CD4-positive, alpha-beta T cell (primary cell): ENCODE results near the gene OGG1. TPM values are rescaled to one million over a fixed set of nuclear protein-coding genes. Genes with fewer than 3 reads are reported as not detected.

ENCODE experiments used
- ATAC-seq: fragments of 200-7000 bp; cut with Tn5 transposase; one replicate; pipeline ENCODE4 v1.10.0; 2022; ENCODE audit warnings: mild to moderate bottlenecking; ENCODE audit not compliant: poor library complexity
- CTCF ChIA-PET: fragments of 350-600 bp; sonication (Branson Sonifier 250); formaldehyde crosslinking; loops from one replicate; lab custom pipeline; 2021; ENCODE audit warnings: antibody characterized with exemption, inconsistent platforms; lab: Charles Lee
- POLR2A ChIA-PET: fragments of 350-600 bp; sonication (Branson Sonifier 250); formaldehyde crosslinking; loops from one replicate; lab custom pipeline; 2021; ENCODE audit warnings: antibody characterized with exemption, inconsistent platforms; lab: Charles Lee
- DNase-seq, 14 experiments: peaks; one replicate each; pipeline ENCODE4 v3.0.0-alpha.2; 2013 to 2020; ENCODE audit warnings: mixed read lengths in 2 of 14
- H3K27ac ChIP-seq, 2 donors: one replicate each; pipeline versions ENCODE4 v1.5.1 to v1.7.0; 2013; ENCODE audit warnings: low read length in 2 of 2, low read depth in 1 of 2, mild to moderate bottlenecking in 1 of 2
- H3K27me3 ChIP-seq, 2 experiments: 1 replicate in 1 of 2; 2 replicates in 1 of 2; pipeline versions ENCODE4 v1.6.1 to v1.7.0; 2013; ENCODE audit warnings: low read length in 2 of 2, control low read depth in 1 of 2, mild to moderate bottlenecking in 1 of 2, moderate library complexity in 1 of 2; ENCODE audit not compliant: insufficient read depth in 2 of 2, control insufficient read depth in 1 of 2
- H3K36me3 ChIP-seq: one replicate; pipeline ENCODE4 v1.6.1; 2013; ENCODE audit warnings: low read length, control low read depth; ENCODE audit not compliant: insufficient read depth
- H3K4me1 ChIP-seq: one replicate; pipeline ENCODE4 v1.6.1; 2013; ENCODE audit warnings: low read length, control low read depth; ENCODE audit not compliant: insufficient read depth
- H3K4me3 ChIP-seq: one replicate; pipeline ENCODE4 v1.5.1; 2013; ENCODE audit warnings: mild to moderate bottlenecking, low read length, moderate library complexity
- H3K9me3 ChIP-seq, 2 experiments: 1 replicate in 1 of 2; 2 replicates in 1 of 2; pipeline versions ENCODE4 v1.6.1 to v1.7.0; 2013; ENCODE audit warnings: low read length in 2 of 2, mild to moderate bottlenecking in 2 of 2, control low read depth in 1 of 2, moderate library complexity in 1 of 2; ENCODE audit not compliant: control insufficient read depth in 1 of 2, insufficient read depth in 1 of 2
- H3K27ac Mint-ChIP-seq: one replicate; pipeline ENCODE4 v1.8.0; 2020; ENCODE audit warnings: mixed read lengths
- H3K27me3 Mint-ChIP-seq: one replicate; pipeline ENCODE4 v1.8.0; 2021; ENCODE audit warnings: mixed read lengths
- H3K36me3 Mint-ChIP-seq: one replicate; pipeline ENCODE4 v1.8.0; 2021; ENCODE audit warnings: low read depth, mixed read lengths
- H3K4me1 Mint-ChIP-seq: one replicate; pipeline ENCODE4 v1.8.0; 2021; ENCODE audit warnings: low read depth, mixed read lengths
- H3K4me3 Mint-ChIP-seq: one replicate; pipeline ENCODE4 v1.8.0; 2020; ENCODE audit warnings: mild to moderate bottlenecking, mixed read lengths
- H3K9me3 Mint-ChIP-seq: one replicate; pipeline ENCODE4 v1.8.0; 2020; ENCODE audit warnings: mixed read lengths
- intact Hi-C, 2 experiments: fragments of 100-400 bp; cut with DNase I in 1 of 2; cut with micrococcal nuclease in 1 of 2; formaldehyde crosslinking; loops; one replicate each; pipeline versions ENCODE4 v1.15.1 to v1.9.0; 2023 to 2025; cut with DNase I, micrococcal nuclease
- total RNA-seq, 174 experiments: library from RNA in 2 of 174; stranded (reverse) in 2 of 174; gene quantifications; one replicate each; pipeline ENCODE4 v1.2.3 and lab custom pipeline; 2021 to 2026
- TF ChIP-seq, protein P1 (sequence below): fragments of 200-600 bp; IDR thresholded peaks from one replicate; pipeline ENCODE4 v1.8.0; 2022; ENCODE audit warnings: antibody characterized with exemption, mild to moderate bottlenecking

Gene OGG1
- total RNA-seq, 2 experiments from 2014 or later = 7.1 to 8.9 TPM

GRCh38 chr3:9760779-9761505, 11.2 kb downstream of the OGG1 start:
- Mint-ChIP-seq H3K27ac (no peak overlapping the region), H3K27me3 (no peaks in the 10 kb centered on the region), H3K9me3 (no peaks in the 10 kb centered on the region), H3K36me3 (peaks cover 41% of the 10 kb centered on the region), H3K4me1 (no peaks in the 10 kb centered on the region), H3K4me3 (no peak overlapping the region)
- ATAC-seq = no peak
- POLR2A ChIA-PET = interaction anchor here (0.6 kb wide), 1 partner anchor 11 kb away, joined by 6 read pairs; no protein-coding TSS in a partner anchor
- no peak for DNase-seq
- intact Hi-C loops = loop anchor here in 1 of 2 experiments (1.0 kb wide), 1 partner anchor 9 kb away; no protein-coding TSS in a partner anchor
- H3K36me3 ChIP-seq = peaks cover 50% of the 10 kb centered on the region
- H3K27me3 ChIP-seq = no peaks in the 10 kb centered on the region
- TF ChIP-seq, protein P1, sequence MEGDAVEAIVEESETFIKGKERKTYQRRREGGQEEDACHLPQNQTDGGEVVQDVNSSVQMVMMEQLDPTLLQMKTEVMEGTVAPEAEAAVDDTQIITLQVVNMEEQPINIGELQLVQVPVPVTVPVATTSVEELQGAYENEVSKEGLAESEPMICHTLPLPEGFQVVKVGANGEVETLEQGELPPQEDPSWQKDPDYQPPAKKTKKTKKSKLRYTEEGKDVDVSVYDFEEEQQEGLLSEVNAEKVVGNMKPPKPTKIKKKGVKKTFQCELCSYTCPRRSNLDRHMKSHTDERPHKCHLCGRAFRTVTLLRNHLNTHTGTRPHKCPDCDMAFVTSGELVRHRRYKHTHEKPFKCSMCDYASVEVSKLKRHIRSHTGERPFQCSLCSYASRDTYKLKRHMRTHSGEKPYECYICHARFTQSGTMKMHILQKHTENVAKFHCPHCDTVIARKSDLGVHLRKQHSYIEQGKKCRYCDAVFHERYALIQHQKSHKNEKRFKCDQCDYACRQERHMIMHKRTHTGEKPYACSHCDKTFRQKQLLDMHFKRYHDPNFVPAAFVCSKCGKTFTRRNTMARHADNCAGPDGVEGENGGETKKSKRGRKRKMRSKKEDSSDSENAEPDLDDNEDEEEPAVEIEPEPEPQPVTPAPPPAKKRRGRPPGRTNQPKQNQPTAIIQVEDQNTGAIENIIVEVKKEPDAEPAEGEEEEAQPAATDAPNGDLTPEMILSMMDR = no peak
- H3K4me1 ChIP-seq = peaks cover 9% of the 10 kb centered on the region
- no peaks in the 10 kb centered on the region for H3K9me3 ChIP-seq
- CTCF ChIA-PET = no interaction called here
- no peak overlapping the region for H3K27ac ChIP-seq
- no peak overlapping the region for H3K4me3 ChIP-seq

DNA sequence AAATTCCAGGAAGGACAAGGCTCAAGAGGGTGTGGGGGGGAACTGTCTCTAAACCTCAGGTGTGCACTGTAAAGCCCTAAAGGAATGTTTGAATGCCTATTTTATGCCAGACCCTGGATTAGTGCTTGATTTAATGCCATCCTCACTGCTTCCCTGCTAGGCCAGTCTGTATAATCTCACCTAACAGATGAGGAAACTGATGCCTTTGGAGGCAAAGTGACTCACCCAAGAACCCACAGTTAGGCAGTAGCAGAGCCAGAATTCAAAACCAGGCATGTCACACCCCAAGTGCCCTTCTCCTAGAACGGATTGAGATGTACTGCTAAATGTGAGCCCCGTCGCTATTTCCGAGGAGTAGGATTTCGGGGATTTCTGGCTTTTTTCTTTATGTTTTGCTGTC, 12.2 kb downstream of the OGG1 start:
- ATAC-seq (no peak), DNase-seq (no peak)
- Mint-ChIP-seq H3K27me3 (no peaks in the 10 kb centered on the region), H3K4me1 (no peaks in the 10 kb centered on the region), H3K9me3 (no peaks in the 10 kb centered on the region), H3K36me3 (peaks cover 32% of the 10 kb centered on the region), H3K27ac (no peak overlapping the region), H3K4me3 (no peak overlapping the region)
- CTCF ChIA-PET = no interaction called here
- peaks cover under 1% of the 10 kb centered on the region for H3K4me1 ChIP-seq
- H3K4me3 ChIP-seq = no peak overlapping the region
- no peaks in the 10 kb centered on the region for H3K9me3 ChIP-seq
- H3K36me3 ChIP-seq = peaks cover 41% of the 10 kb centered on the region
- no peak overlapping the region for H3K27ac ChIP-seq
- no peaks in the 10 kb centered on the region for H3K27me3 ChIP-seq
- intact Hi-C loops = no loop called here
- TF ChIP-seq, protein P1 = no peak
- POLR2A ChIA-PET = no interaction called here

DNA sequence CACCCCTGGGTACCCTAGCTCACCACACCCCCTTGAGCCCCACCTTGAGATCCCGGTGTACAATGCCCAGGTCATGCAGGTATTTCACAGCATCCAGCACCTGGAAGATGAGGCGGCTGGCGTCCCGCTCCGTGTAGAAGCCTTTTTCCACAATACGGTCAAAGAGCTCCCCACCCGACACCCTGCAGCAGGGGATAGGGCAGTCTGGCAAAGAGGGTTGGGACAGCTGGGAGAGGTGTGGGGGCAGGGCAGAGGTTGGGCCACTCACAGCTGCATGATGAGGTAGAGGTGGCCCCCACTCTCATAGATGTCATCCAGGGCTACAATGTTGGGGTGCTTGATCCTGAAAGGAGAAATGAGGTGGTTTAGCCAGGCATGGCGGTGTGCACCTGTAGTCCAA, 13.1 kb downstream of the OGG1 start:
- Mint-ChIP-seq H3K27me3 (no peaks in the 10 kb centered on the region), H3K36me3 (peaks cover 24% of the 10 kb centered on the region), H3K27ac (no peak overlapping the region), H3K4me3 (no peak overlapping the region), H3K9me3 (no peaks in the 10 kb centered on the region), H3K4me1 (no peaks in the 10 kb centered on the region)
- ChIA-PET CTCF (no interaction called here), POLR2A (no interaction called here)
- no peak for ATAC-seq
- intact Hi-C loops = no loop called here
- Histone ChIP-seq H3K9me3 (no peaks in the 10 kb centered on the region), H3K4me1 (peaks cover 5% of the 10 kb centered on the region), H3K4me3 (no peak overlapping the region), H3K36me3 (peaks cover 31% of the 10 kb centered on the region), H3K27me3 (no peaks in the 10 kb centered on the region), H3K27ac (no peak overlapping the region)
- DNase-seq = no peak
- TF ChIP-seq, protein P1 = no peak
